Measurements from ENCODE around the gene SLC18A2. TPM values are rescaled to one million over a fixed set of nuclear protein-coding genes. Genes with fewer than 3 reads are reported as not detected.

The SLC18A2 gene
- total RNA-seq, 4 donors from 2014 or later: 0.27 to 0.75 (median 0.64) TPM; not detected in 1

- no peaks in the 10 kb centered on the region for H3K4me1 ChIP-seq
- DNase-seq: no peak
- no peaks in the 10 kb centered on the region for H3K9me3 ChIP-seq
- no peak overlapping the region for H3K27ac ChIP-seq
- peaks cover 0 to 2% (median 0%) of the 10 kb centered on the region in 4 donors for H3K36me3 ChIP-seq
- no peaks in the 10 kb centered on the region for H3K27me3 ChIP-seq
- H3K4me3 ChIP-seq: no peak overlapping the region
- intact Hi-C loops (cut with DNase I; ENCODE audit: low total_unique reads) (no loop called here), in situ Hi-C loops (cut with MboI; ENCODE audit: low pct_ligation_motif_present in 1 of 4, low pct_unique_long_range_greater_than_20kb in 1 of 4, low sequenced_read_pairs in 3 of 4) (no loop called here)
- TF ChIP-seq EP300 (IDR thresholded peaks at IDR 0.05; ENCODE audit: low read depth) (no peak), CTCF (IDR thresholded peaks at IDR 0.05) (no peak), POLR2AphosphoS5 (IDR thresholded peaks at IDR 0.05) (no peak), POLR2A (IDR thresholded peaks at IDR 0.05) (no peak)
- 100% methylated on average over 1 of the region's 1 CpG for WGBS, 2 donors (ENCODE audit: low coverage in 1 of 2)
Measured at GRCh38 chr10:117294039-117294645, 53.2 kb downstream of the SLC18A2 start.

- in situ Hi-C loops (cut with MboI; ENCODE audit: low pct_ligation_motif_present in 1 of 4, low pct_unique_long_range_greater_than_20kb in 1 of 4, low sequenced_read_pairs in 3 of 4): no loop called here
- Histone ChIP-seq H3K4me3 (no peak overlapping the region), H3K27ac (no peak overlapping the region), H3K36me3 (no peaks in the 10 kb centered on the region), H3K27me3 (no peaks in the 10 kb centered on the region), H3K4me1 (no peaks in the 10 kb centered on the region), H3K9me3 (no peaks in the 10 kb centered on the region)
- intact Hi-C loops (cut with DNase I; ENCODE audit: low total_unique reads): no loop called here
- WGBS, 2 donors (ENCODE audit: low coverage in 1 of 2): 90 to 96% methylated on average over 2 of the region's 2 CpGs
- TF ChIP-seq POLR2A (IDR thresholded peaks at IDR 0.05): no peak
- TF ChIP-seq EP300 (IDR thresholded peaks at IDR 0.05; ENCODE audit: low read depth): no peak
- no peak for TF ChIP-seq CTCF (IDR thresholded peaks at IDR 0.05)
- no peak for TF ChIP-seq POLR2AphosphoS5 (IDR thresholded peaks at IDR 0.05)
- no peak for DNase-seq
Measured at GRCh38 chr10:117294735-117295134, 53.8 kb downstream of the SLC18A2 start.

- no peaks in the 10 kb centered on the region for H3K27me3 ChIP-seq
- WGBS, 2 donors (ENCODE audit: low coverage in 1 of 2): 66 to 73% methylated on average over 1 of the region's 1 CpG
- H3K4me1 ChIP-seq: no peaks in the 10 kb centered on the region
- no peaks in the 10 kb centered on the region for H3K9me3 ChIP-seq
- TF ChIP-seq CTCF (IDR thresholded peaks at IDR 0.05): no peak
- TF ChIP-seq EP300 (IDR thresholded peaks at IDR 0.05; ENCODE audit: low read depth): no peak
- no peak for TF ChIP-seq POLR2AphosphoS5 (IDR thresholded peaks at IDR 0.05)
- no peak for TF ChIP-seq POLR2A (IDR thresholded peaks at IDR 0.05)
- H3K27ac ChIP-seq: no peak overlapping the region
- in situ Hi-C loops (cut with MboI; ENCODE audit: low pct_ligation_motif_present in 1 of 4, low pct_unique_long_range_greater_than_20kb in 1 of 4, low sequenced_read_pairs in 3 of 4) (no loop called here), intact Hi-C loops (cut with DNase I; ENCODE audit: low total_unique reads) (no loop called here)
- H3K36me3 ChIP-seq: no peaks in the 10 kb centered on the region
- DNase-seq: no peak
- H3K4me3 ChIP-seq: no peak overlapping the region
Measured at GRCh38 chr10:117298219-117298618, 57.3 kb downstream of the SLC18A2 start.

- H3K4me3 ChIP-seq: no peak overlapping the region
- H3K36me3 ChIP-seq: no peaks in the 10 kb centered on the region
- in situ Hi-C loops (cut with MboI; ENCODE audit: low pct_ligation_motif_present in 1 of 4, low pct_unique_long_range_greater_than_20kb in 1 of 4, low sequenced_read_pairs in 3 of 4) (no loop called here), intact Hi-C loops (cut with DNase I; ENCODE audit: low total_unique reads) (no loop called here)
- no peak overlapping the region for H3K27ac ChIP-seq
- no peaks in the 10 kb centered on the region for H3K9me3 ChIP-seq
- no peak for TF ChIP-seq EP300 (IDR thresholded peaks at IDR 0.05; ENCODE audit: low read depth)
- TF ChIP-seq CTCF (IDR thresholded peaks at IDR 0.05): no peak
- TF ChIP-seq POLR2AphosphoS5 (IDR thresholded peaks at IDR 0.05): no peak
- no peak for TF ChIP-seq POLR2A (IDR thresholded peaks at IDR 0.05)
- DNase-seq: no peak
- no peaks in the 10 kb centered on the region for H3K4me1 ChIP-seq
- H3K27me3 ChIP-seq: no peaks in the 10 kb centered on the region
Measured at GRCh38 chr10:117299435-117299834, 58.5 kb downstream of the SLC18A2 start.

Data from transverse colon (tissue), 4 donors.